ENCODE data around the gene ARL16.

DNA sequence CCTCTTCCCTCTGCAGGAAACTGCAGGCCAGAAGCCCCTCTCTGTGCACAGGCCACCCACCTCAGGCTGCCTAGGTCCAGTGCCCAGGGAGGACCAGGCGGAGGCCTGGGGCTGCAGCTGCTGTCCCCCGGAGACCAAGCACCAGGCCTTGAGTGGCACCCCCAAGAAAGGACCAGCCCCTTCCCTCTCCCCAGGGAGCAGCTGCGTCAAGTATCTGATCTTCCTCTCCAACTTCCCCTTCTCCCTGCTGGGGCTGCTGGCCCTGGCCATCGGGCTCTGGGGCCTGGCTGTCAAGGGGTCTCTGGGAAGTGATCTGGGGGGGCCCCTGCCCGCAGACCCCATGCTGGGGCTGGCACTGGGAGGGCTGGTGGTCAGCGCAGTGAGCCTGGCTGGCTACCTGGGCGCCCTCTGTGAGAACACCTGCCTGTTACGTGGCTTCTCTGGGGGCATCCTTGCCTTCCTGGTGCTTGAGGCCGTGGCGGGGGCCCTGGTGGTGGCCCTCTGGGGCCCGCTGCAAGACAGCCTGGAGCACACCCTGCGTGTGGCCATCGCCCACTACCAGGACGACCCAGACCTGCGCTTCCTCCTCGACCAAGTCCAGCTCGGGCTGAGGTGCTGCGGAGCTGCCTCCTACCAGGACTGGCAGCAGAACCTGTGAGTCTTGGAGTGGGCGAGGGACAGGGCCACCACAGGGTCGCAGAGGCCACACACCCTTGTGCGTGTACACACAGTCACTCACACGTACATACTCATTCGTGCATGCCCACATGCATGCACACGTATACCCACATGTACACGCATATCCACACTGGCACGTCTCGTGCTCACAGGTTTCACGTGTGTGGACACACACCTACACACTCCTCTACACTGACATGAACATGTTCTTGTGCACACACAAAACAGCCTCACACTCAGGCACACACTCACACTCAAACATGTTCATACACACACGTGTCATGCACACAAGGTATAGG lies 38.3 kb downstream of the ARL16 start:
- TF ChIP-seq, protein P1, sequence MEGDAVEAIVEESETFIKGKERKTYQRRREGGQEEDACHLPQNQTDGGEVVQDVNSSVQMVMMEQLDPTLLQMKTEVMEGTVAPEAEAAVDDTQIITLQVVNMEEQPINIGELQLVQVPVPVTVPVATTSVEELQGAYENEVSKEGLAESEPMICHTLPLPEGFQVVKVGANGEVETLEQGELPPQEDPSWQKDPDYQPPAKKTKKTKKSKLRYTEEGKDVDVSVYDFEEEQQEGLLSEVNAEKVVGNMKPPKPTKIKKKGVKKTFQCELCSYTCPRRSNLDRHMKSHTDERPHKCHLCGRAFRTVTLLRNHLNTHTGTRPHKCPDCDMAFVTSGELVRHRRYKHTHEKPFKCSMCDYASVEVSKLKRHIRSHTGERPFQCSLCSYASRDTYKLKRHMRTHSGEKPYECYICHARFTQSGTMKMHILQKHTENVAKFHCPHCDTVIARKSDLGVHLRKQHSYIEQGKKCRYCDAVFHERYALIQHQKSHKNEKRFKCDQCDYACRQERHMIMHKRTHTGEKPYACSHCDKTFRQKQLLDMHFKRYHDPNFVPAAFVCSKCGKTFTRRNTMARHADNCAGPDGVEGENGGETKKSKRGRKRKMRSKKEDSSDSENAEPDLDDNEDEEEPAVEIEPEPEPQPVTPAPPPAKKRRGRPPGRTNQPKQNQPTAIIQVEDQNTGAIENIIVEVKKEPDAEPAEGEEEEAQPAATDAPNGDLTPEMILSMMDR (IDR thresholded peaks at IDR 0.05) = no peak
- no peak for TF ChIP-seq POLR2A (IDR thresholded peaks at IDR 0.05)

Data from right lobe of liver (tissue), 4 donors.